Vagina (tissue), 2 donors: ENCODE data around the gene TBL1X. TPM values are rescaled to one million over a fixed set of nuclear protein-coding genes. Genes with fewer than 3 reads are reported as not detected.

Experiments used
- DNase-seq, 2 donors: peaks; one replicate each; pipeline ENCODE4 v3.0.0-alpha.2; 2017; ENCODE audit errors: extremely low spot score in 2 of 2
- H3K27ac ChIP-seq: fragments of 200-600 bp; sonication (generic); one replicate; pipeline ENCODE4 v1.5.1; 2019
- H3K27me3 ChIP-seq: fragments of 200-600 bp; sonication (generic); one replicate; pipeline ENCODE4 v1.5.1; 2019
- H3K36me3 ChIP-seq, 2 donors: fragments of 200-600 bp; sonication (generic); one replicate each; pipeline ENCODE4 v1.5.1; 2017 to 2019
- H3K4me1 ChIP-seq: fragments of 200-600 bp; sonication (generic); one replicate; pipeline ENCODE4 v1.5.1; 2019
- H3K4me3 ChIP-seq, 2 donors: fragments of 200-600 bp; sonication (generic); 1 replicate in 1 of 2; 2 replicates in 1 of 2; pipeline ENCODE4 v1.5.1; 2016 to 2019
- H3K9me3 ChIP-seq: fragments of 200-600 bp; sonication (generic); one replicate; pipeline ENCODE4 v1.5.1; 2019
- POLR2A ChIP-seq, 2 donors: fragments of 450-650 bp; IDR thresholded peaks; one replicate each; pipeline ENCODE4 v1.6.1; 2017; ENCODE audit warnings: antibody characterized with exemption in 2 of 2, mild to moderate bottlenecking in 2 of 2, moderate library complexity in 2 of 2
- POLR2AphosphoS5 ChIP-seq, 2 donors: sonication (generic); formaldehyde crosslinking; IDR thresholded peaks; one replicate each; pipeline ENCODE4 v1.9.0; 2017; ENCODE audit warnings: antibody characterized with exemption in 2 of 2, mild to moderate bottlenecking in 2 of 2, low read depth in 1 of 2; ENCODE audit not compliant: insufficient read depth in 1 of 2
- intact Hi-C: fragments of 100-400 bp; cut with DNase I; formaldehyde crosslinking; loops from one replicate; pipeline ENCODE4 v1.15.1; 2023
- total RNA-seq: library from RNA; depleted of rRNA; stranded (reverse); fragments of >200 nt; gene quantifications from one replicate; pipeline ENCODE4 v1.2.3, GENCODE V29; 2016
- TF ChIP-seq, protein P1 (sequence below), 3 experiments: fragments of 450-650 bp in 2 of 3; fragments of 200-600 bp in 1 of 3; sonication (generic) in 1 of 3; IDR thresholded peaks; one replicate each; pipeline ENCODE4 v1.5.1; 2017 to 2019; ENCODE audit warnings: antibody characterized with exemption in 3 of 3, mild to moderate bottlenecking in 2 of 3, moderate library complexity in 2 of 3

Gene TBL1X
- total RNA-seq, 1 donor from 2014 or later = 41.3 TPM

DNA sequence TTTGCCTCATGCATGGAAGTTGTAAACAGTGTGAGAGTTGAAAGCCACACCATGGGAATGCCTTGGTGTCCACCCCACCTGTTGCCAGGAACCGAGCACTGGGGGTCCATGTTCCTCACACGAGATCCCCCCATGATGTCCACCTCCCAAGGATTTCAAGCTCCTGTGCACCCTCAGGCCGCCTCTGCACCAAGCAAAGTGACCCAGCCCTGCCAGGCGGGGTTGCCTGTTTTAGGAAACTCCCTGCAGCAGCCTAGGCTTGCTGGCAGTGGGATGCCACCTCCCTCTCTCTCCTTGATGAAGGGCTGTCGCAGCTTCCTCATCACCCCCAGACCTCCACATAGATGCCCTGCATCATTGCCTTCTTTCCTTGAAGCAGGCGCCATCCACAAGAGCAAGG lies 218.0 kb downstream of the TBL1X start:
- H3K27ac ChIP-seq = no peak overlapping the region
- no peak for DNase-seq
- no peaks in the 10 kb centered on the region for H3K4me1 ChIP-seq
- no peaks in the 10 kb centered on the region for H3K27me3 ChIP-seq
- H3K36me3 ChIP-seq = no peaks in the 10 kb centered on the region
- no peaks in the 10 kb centered on the region for H3K9me3 ChIP-seq
- intact Hi-C loops = loop anchor here (5.0 kb wide), 1 partner anchor 211 kb away; no protein-coding TSS in a partner anchor
- H3K4me3 ChIP-seq = no peak overlapping the region
- TF ChIP-seq POLR2A (IDR thresholded peaks at IDR 0.05) (no peak), POLR2AphosphoS5 (IDR thresholded peaks at IDR 0.05; ENCODE audit: insufficient read depth in 1 of 2, low read depth in 1 of 2) (no peak)
- TF ChIP-seq, protein P1, sequence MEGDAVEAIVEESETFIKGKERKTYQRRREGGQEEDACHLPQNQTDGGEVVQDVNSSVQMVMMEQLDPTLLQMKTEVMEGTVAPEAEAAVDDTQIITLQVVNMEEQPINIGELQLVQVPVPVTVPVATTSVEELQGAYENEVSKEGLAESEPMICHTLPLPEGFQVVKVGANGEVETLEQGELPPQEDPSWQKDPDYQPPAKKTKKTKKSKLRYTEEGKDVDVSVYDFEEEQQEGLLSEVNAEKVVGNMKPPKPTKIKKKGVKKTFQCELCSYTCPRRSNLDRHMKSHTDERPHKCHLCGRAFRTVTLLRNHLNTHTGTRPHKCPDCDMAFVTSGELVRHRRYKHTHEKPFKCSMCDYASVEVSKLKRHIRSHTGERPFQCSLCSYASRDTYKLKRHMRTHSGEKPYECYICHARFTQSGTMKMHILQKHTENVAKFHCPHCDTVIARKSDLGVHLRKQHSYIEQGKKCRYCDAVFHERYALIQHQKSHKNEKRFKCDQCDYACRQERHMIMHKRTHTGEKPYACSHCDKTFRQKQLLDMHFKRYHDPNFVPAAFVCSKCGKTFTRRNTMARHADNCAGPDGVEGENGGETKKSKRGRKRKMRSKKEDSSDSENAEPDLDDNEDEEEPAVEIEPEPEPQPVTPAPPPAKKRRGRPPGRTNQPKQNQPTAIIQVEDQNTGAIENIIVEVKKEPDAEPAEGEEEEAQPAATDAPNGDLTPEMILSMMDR (IDR thresholded peaks at IDR 0.05) = no peak

DNA sequence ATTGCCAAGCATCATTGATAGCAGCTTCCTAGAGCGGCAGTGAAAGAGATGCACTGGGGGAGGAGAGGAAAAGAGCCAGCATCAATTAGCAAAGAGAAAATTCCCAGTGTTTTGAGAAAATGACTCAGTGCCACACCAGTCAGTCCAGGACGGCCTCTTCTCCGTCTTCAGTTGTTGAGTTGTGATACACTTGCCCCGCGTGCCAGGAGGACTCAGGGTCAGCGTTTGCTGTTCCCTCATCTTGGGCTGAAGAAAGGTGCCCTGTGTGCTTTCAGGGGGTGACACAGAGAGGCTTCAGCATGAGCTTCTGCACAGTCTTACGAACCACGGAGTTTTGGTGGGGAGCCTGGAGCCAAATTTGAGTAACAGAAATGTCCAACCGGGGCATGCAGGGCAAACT lies 218.5 kb downstream of the TBL1X start:
- no peaks in the 10 kb centered on the region for H3K36me3 ChIP-seq
- intact Hi-C loops = loop anchor here (5.0 kb wide), 1 partner anchor 211 kb away; no protein-coding TSS in a partner anchor
- no peaks in the 10 kb centered on the region for H3K4me1 ChIP-seq
- TF ChIP-seq, protein P1 (IDR thresholded peaks at IDR 0.05) = no peak
- TF ChIP-seq POLR2A (IDR thresholded peaks at IDR 0.05) (no peak), POLR2AphosphoS5 (IDR thresholded peaks at IDR 0.05; ENCODE audit: insufficient read depth in 1 of 2, low read depth in 1 of 2) (no peak)
- H3K27me3 ChIP-seq = no peaks in the 10 kb centered on the region
- no peak overlapping the region for H3K27ac ChIP-seq
- H3K9me3 ChIP-seq = no peaks in the 10 kb centered on the region
- H3K4me3 ChIP-seq = no peak overlapping the region
- DNase-seq = no peak

DNA sequence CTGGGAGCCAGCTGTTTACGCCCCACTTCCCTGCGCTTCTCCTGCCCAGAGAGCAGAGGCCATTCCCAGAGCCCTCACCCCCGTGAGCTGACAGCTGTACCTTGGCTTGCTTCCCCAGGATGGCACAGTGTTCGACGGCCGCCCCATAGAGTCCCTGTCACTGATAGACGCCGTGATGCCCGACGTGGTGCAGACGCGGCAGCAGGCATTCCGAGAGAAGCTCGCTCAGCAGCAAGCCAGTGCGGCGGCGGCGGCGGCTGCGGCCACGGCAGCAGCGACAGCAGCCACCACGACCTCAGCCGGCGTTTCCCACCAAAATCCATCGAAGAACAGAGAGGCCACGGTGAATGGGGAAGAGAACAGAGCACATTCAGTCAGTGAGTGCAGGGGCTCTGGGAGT lies 223.0 kb downstream of the TBL1X start:
- DNase-seq = no peak
- no peaks in the 10 kb centered on the region for H3K4me1 ChIP-seq
- intact Hi-C loops = no loop called here
- no peaks in the 10 kb centered on the region for H3K9me3 ChIP-seq
- H3K27ac ChIP-seq = no peak overlapping the region
- H3K36me3 ChIP-seq = peaks cover 0 to 11% of the 10 kb centered on the region in 2 donors
- TF ChIP-seq POLR2AphosphoS5 (IDR thresholded peaks at IDR 0.05; ENCODE audit: insufficient read depth in 1 of 2, low read depth in 1 of 2) (no peak), POLR2A (IDR thresholded peaks at IDR 0.05) (no peak)
- TF ChIP-seq, protein P1 (IDR thresholded peaks at IDR 0.05) = no peak
- no peak overlapping the region for H3K4me3 ChIP-seq
- H3K27me3 ChIP-seq = no peaks in the 10 kb centered on the region

DNA sequence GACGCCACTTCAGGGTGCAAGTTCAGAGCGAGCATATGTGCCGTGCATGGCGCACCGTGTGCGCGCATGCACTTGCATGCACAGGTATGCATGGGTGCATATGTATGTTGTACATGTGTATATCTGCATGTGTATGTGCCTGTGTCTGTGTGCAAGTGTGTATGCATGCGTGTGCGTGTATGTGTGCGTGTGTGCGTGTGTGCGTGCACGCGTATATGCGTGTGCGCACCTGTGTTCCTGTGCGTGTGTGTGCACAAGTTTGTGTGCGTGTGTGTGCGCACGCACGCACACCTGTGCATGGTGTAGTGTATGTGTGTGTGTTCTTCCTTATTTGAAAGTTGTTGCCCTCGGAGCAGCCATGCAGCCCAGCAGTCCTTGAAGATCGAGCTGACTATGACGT lies 224.0 kb downstream of the TBL1X start:
- DNase-seq = no peak
- H3K4me1 ChIP-seq = no peaks in the 10 kb centered on the region
- TF ChIP-seq, protein P1 (IDR thresholded peaks at IDR 0.05) = no peak
- TF ChIP-seq POLR2AphosphoS5 (IDR thresholded peaks at IDR 0.05; ENCODE audit: insufficient read depth in 1 of 2, low read depth in 1 of 2) (no peak), POLR2A (IDR thresholded peaks at IDR 0.05) (no peak)
- H3K9me3 ChIP-seq = no peaks in the 10 kb centered on the region
- H3K4me3 ChIP-seq = no peak overlapping the region
- H3K27me3 ChIP-seq = no peaks in the 10 kb centered on the region
- intact Hi-C loops = no loop called here
- no peak overlapping the region for H3K27ac ChIP-seq
- peaks cover 0 to 13% of the 10 kb centered on the region in 2 donors for H3K36me3 ChIP-seq

DNA sequence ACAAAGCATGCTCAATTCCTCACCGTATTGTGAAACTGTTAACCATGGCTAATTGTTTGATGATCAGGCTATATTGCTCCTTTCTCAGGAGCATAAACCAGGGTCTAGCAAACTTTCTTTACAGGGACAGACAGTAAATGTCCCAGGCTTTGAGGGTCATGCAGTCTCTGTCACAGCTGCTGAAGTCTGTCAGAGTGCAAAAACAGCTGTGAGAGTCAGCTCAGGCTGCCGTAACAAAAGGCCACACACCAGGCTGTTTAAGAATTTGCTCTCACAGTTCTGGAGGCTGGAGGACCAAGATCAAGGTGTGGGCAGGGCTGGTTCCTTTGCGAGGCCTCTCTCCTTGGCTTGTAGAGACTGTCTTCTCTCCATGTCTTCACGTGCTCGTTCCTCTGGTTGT lies 225.2 kb downstream of the TBL1X start:
- DNase-seq = no peak
- no peak overlapping the region for H3K4me3 ChIP-seq
- no peaks in the 10 kb centered on the region for H3K9me3 ChIP-seq
- TF ChIP-seq, protein P1 (IDR thresholded peaks at IDR 0.05) = no peak
- no peak for TF ChIP-seq POLR2A (IDR thresholded peaks at IDR 0.05)
- TF ChIP-seq POLR2AphosphoS5 (IDR thresholded peaks at IDR 0.05; ENCODE audit: insufficient read depth in 1 of 2, low read depth in 1 of 2) = no peak
- H3K4me1 ChIP-seq = no peaks in the 10 kb centered on the region
- intact Hi-C loops = no loop called here
- H3K36me3 ChIP-seq = peaks cover 0 to 13% of the 10 kb centered on the region in 2 donors
- no peak overlapping the region for H3K27ac ChIP-seq
- H3K27me3 ChIP-seq = no peaks in the 10 kb centered on the region
